BLaER1 treated with 17β-estradiol and CSF1 and Interleukin-3, amounts not matched to agents 10 nM and 100 nM (cell line): ENCODE results near the gene GPR158.

ENCODE experiments used
- H3K27ac ChIP-seq, 11 experiments: shearing (Covaris generic); formaldehyde crosslinking; 2 replicates each; pipeline ENCODE4 v1.8.1; 2022
- H3K27me3 ChIP-seq, 11 experiments: shearing (Covaris generic); formaldehyde crosslinking; 2 replicates each; pipeline ENCODE4 v1.8.1; 2022
- H3K36me3 ChIP-seq, 11 experiments: shearing (Covaris generic); formaldehyde crosslinking; 2 replicates each; pipeline ENCODE4 v1.8.1; 2022
- H3K4me1 ChIP-seq, 10 experiments: shearing (Covaris generic); formaldehyde crosslinking; 2 replicates each; pipeline ENCODE4 v1.8.1; 2022
- H3K4me2 ChIP-seq, 11 experiments: shearing (Covaris generic); formaldehyde crosslinking; 2 replicates each; pipeline ENCODE4 v1.8.1; 2022
- H3K4me3 ChIP-seq, 10 experiments: shearing (Covaris generic); formaldehyde crosslinking; 2 replicates each; pipeline ENCODE4 v1.8.1; 2022
- H3K9ac ChIP-seq, 11 experiments: shearing (Covaris generic); formaldehyde crosslinking; 2 replicates each; pipeline ENCODE4 v1.8.1; 2022
- H3K9me3 ChIP-seq, 11 experiments: shearing (Covaris generic); formaldehyde crosslinking; replicated peaks in 1 of 11; 2 replicates each; pipeline ENCODE4 v1.8.1; 2022
- H4K20me1 ChIP-seq, 11 experiments: shearing (Covaris generic); formaldehyde crosslinking; 2 replicates each; pipeline ENCODE4 v1.8.1; 2022
- Cebpa-rat ChIP-seq, 11 experiments: shearing (Covaris generic); IDR thresholded peaks; 2 replicates each; pipeline ENCODE4 v1.8.1; 2022

Gene GPR158

GRCh38 chr10:25616903-25617592, 442.2 kb downstream of the GPR158 start:
- Histone ChIP-seq H4K20me1 (no peaks in the 10 kb centered on the region), H3K27ac (no peak overlapping the region), H3K36me3 (no peaks in the 10 kb centered on the region), H3K27me3 (no peaks in the 10 kb centered on the region), H3K4me1 (no peaks in the 10 kb centered on the region), H3K4me3 (no peak overlapping the region), H3K4me2 (no peak overlapping the region), H3K9ac (no peak overlapping the region), H3K9me3 (peaks cover 0 to 5% (median 0%) of the 10 kb centered on the region in 11 experiments; a peak in 1 of 22 replicates)
- TF ChIP-seq Cebpa-rat (IDR thresholded peaks at IDR 0.05): no peak

DNA sequence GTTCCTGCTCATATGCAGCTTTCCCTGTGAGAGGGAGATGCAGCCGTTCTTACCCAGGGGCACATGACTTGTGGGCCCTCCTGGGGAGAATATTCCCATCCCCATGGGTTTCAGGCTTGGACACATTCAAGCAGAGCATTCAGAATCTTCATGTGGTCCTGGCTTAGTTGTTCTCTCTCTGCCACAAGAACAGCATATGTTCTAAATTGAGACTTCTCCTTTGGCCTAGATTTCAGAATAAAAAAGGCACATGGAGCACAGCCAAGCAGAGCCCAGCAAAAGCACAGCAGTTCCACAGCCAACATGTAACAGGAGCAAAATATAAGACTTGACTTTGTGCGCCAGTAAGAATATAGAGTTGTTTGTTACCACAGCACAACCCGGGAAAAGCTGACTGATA, 452.8 kb downstream of the GPR158 start:
- H3K27ac ChIP-seq: no peak overlapping the region
- H4K20me1 ChIP-seq: no peaks in the 10 kb centered on the region
- no peak for TF ChIP-seq Cebpa-rat (IDR thresholded peaks at IDR 0.05)
- no peaks in the 10 kb centered on the region for H3K27me3 ChIP-seq
- no peaks in the 10 kb centered on the region for H3K36me3 ChIP-seq
- H3K4me1 ChIP-seq: no peaks in the 10 kb centered on the region
- H3K4me2 ChIP-seq: no peak overlapping the region
- no peak overlapping the region for H3K4me3 ChIP-seq
- H3K9ac ChIP-seq: no peak overlapping the region
- no peaks in the 10 kb centered on the region for H3K9me3 ChIP-seq

DNA sequence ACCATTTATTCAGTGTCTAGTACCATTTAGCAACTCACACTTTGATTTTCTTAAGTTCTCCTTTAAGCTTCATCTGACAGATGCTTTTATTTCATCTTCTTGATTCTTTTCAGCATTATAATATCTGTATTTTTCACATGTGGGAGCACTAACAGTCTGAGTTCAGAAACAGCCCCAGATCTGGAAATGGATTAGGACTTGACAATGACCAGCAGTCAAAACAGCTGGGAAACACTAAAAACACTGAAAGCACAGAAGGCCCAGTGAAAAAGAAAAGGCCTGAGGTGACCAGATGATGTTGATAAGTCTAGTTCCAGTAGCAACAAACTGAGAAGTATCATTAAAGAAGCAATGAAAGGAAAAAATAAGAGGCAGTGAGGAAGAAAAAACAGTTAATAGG, 454.5 kb downstream of the GPR158 start:
- H3K36me3 ChIP-seq: no peaks in the 10 kb centered on the region
- TF ChIP-seq Cebpa-rat (IDR thresholded peaks at IDR 0.05): no peak

GRCh38 chr10:25631471-25631870, 456.7 kb downstream of the GPR158 start:
- Histone ChIP-seq H3K4me2 (no peak overlapping the region), H3K27ac (no peak overlapping the region), H4K20me1 (no peaks in the 10 kb centered on the region; a peak in 1 of 22 replicates), H3K4me1 (no peaks in the 10 kb centered on the region), H3K4me3 (no peak overlapping the region), H3K9me3 (no peaks in the 10 kb centered on the region), H3K27me3 (no peaks in the 10 kb centered on the region), H3K36me3 (no peaks in the 10 kb centered on the region), H3K9ac (no peak overlapping the region)
- TF ChIP-seq Cebpa-rat (IDR thresholded peaks at IDR 0.05): no peak

More for the DNA sequence above, 454.5 kb downstream of the GPR158 start:
- Histone ChIP-seq H3K27me3 (no peaks in the 10 kb centered on the region), H3K4me3 (no peak overlapping the region), H3K9ac (no peak overlapping the region), H4K20me1 (no peaks in the 10 kb centered on the region; a peak in 1 of 22 replicates), H3K4me1 (no peaks in the 10 kb centered on the region), H3K9me3 (no peaks in the 10 kb centered on the region), H3K27ac (no peak overlapping the region), H3K4me2 (no peak overlapping the region)

- H3K9ac ChIP-seq: no peak overlapping the region
- no peaks in the 10 kb centered on the region; a peak in 1 of 22 replicates for H4K20me1 ChIP-seq
- H3K4me3 ChIP-seq: no peak overlapping the region
- H3K9me3 ChIP-seq: no peaks in the 10 kb centered on the region
- H3K27me3 ChIP-seq: no peaks in the 10 kb centered on the region
- H3K36me3 ChIP-seq: no peaks in the 10 kb centered on the region
- no peaks in the 10 kb centered on the region for H3K4me1 ChIP-seq
- H3K4me2 ChIP-seq: no peak overlapping the region
- H3K27ac ChIP-seq: no peak overlapping the region
- TF ChIP-seq Cebpa-rat (IDR thresholded peaks at IDR 0.05): no peak
These were observed 458.0 kb downstream of the GPR158 start for GRCh38 chr10:25632802-25633201.

- Histone ChIP-seq H3K36me3 (no peaks in the 10 kb centered on the region), H3K9me3 (no peaks in the 10 kb centered on the region), H3K4me2 (no peak overlapping the region), H3K4me3 (no peak overlapping the region), H3K27me3 (no peaks in the 10 kb centered on the region), H4K20me1 (no peaks in the 10 kb centered on the region; a peak in 1 of 22 replicates), H3K27ac (no peak overlapping the region), H3K9ac (no peak overlapping the region), H3K4me1 (no peaks in the 10 kb centered on the region)
- no peak for TF ChIP-seq Cebpa-rat (IDR thresholded peaks at IDR 0.05)
These were observed 458.7 kb downstream of the GPR158 start for GRCh38 chr10:25633542-25633941.

- no peaks in the 10 kb centered on the region for H3K27me3 ChIP-seq
- H3K9me3 ChIP-seq: no peaks in the 10 kb centered on the region
- no peak overlapping the region for H3K4me2 ChIP-seq
- H3K36me3 ChIP-seq: no peaks in the 10 kb centered on the region
- no peak overlapping the region for H3K27ac ChIP-seq
- no peaks in the 10 kb centered on the region for H4K20me1 ChIP-seq
- no peak overlapping the region for H3K9ac ChIP-seq
- H3K4me3 ChIP-seq: no peak overlapping the region
- no peaks in the 10 kb centered on the region for H3K4me1 ChIP-seq
- TF ChIP-seq Cebpa-rat (IDR thresholded peaks at IDR 0.05): no peak
These were observed 464.8 kb downstream of the GPR158 start for GRCh38 chr10:25639646-25640045.

DNA sequence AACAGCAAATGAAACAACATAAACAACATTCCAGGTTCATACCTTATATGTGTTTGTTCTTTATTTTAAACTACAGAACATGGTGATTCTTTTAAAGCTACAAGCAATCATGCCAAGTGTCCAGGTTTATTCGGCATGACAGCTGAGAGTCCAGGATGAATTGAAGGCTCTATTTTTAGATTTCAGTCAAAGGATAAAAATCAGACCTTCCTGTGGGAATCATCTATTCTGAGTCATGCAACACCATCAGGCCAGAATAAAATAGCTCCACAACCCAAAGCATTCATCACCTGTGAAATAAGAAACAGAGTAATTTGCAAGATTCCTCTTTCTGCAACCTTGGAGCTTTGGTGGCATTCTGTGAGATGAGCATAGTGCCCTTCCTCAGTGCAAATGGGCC, 466.8 kb downstream of the GPR158 start:
- no peaks in the 10 kb centered on the region for H4K20me1 ChIP-seq
- H3K36me3 ChIP-seq: no peaks in the 10 kb centered on the region
- no peaks in the 10 kb centered on the region for H3K9me3 ChIP-seq
- H3K27me3 ChIP-seq: no peaks in the 10 kb centered on the region
- H3K27ac ChIP-seq: no peak overlapping the region
- H3K4me3 ChIP-seq: no peak overlapping the region
- no peak for TF ChIP-seq Cebpa-rat (IDR thresholded peaks at IDR 0.05)
- H3K4me2 ChIP-seq: no peak overlapping the region
- H3K9ac ChIP-seq: no peak overlapping the region
- H3K4me1 ChIP-seq: no peaks in the 10 kb centered on the region

DNA sequence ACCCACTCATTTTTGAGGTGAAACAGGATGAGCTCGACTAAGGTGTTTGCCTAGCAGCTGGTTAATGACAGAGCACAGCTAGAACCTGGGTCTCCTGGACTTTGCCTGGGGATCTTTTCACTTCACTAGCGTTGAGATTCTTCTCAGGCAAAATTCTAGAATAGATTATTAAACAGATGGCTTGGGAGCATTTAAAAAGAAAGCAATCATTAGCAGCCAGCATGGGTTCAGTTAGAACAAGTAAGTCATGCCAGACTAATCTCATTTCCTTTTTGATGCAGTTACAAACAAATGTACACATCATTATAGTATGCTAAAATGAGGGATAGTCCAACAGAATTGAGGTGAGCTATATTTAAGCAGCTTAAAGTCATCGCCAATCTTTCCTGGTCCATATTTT, 467.9 kb downstream of the GPR158 start:
- Histone ChIP-seq H3K36me3 (no peaks in the 10 kb centered on the region), H3K4me3 (no peak overlapping the region), H3K4me1 (no peaks in the 10 kb centered on the region), H4K20me1 (no peaks in the 10 kb centered on the region), H3K27ac (no peak overlapping the region), H3K27me3 (no peaks in the 10 kb centered on the region), H3K9me3 (no peaks in the 10 kb centered on the region), H3K4me2 (no peak overlapping the region), H3K9ac (no peak overlapping the region)
- no peak for TF ChIP-seq Cebpa-rat (IDR thresholded peaks at IDR 0.05)

GRCh38 chr10:25646371-25646770, 471.6 kb downstream of the GPR158 start:
- Histone ChIP-seq H3K4me3 (no peak overlapping the region), H3K4me1 (no peaks in the 10 kb centered on the region), H3K9ac (no peak overlapping the region), H3K9me3 (no peaks in the 10 kb centered on the region), H3K27ac (no peak overlapping the region), H3K4me2 (no peak overlapping the region), H4K20me1 (no peaks in the 10 kb centered on the region), H3K36me3 (no peaks in the 10 kb centered on the region), H3K27me3 (no peaks in the 10 kb centered on the region)
- TF ChIP-seq Cebpa-rat (IDR thresholded peaks at IDR 0.05): no peak
